Gastrocnemius medialis (tissue), 4 donors: ENCODE data around the gene CBY1. TPM values are rescaled to one million over a fixed set of nuclear protein-coding genes. Genes with fewer than 3 reads are reported as not detected.
A peak's percentile ranks its signal among the peaks of the same experiment; 100 is the strongest.

Experiments used
- ATAC-seq, 2 donors: fragments of 150-250 bp; one replicate each; pipeline ENCODE4 v1.9.1; 2016
- DNase-seq, 2 donors: peaks; one replicate each; pipeline ENCODE4 v3.0.0-alpha.2; 2019
- H3K27ac ChIP-seq, 4 donors: fragments of 200-600 bp; sonication (generic); 1 replicate in 1 of 4; 2 replicates in 3 of 4; pipeline ENCODE4 v1.5.1; 2016 to 2018; ENCODE audit warnings: mild to moderate bottlenecking in 2 of 4, moderate library complexity in 1 of 4
- H3K27me3 ChIP-seq, 3 donors: fragments of 200-600 bp; sonication (generic) in 2 of 3; 1 replicate in 1 of 3; 2 replicates in 2 of 3; pipeline versions ENCODE4 v1.5.1 to v1.6.0; 2016 to 2019; ENCODE audit warnings: mild to moderate bottlenecking in 1 of 3, moderate library complexity in 1 of 3
- H3K36me3 ChIP-seq, 2 donors: fragments of 200-600 bp; sonication (generic) in 1 of 2; one replicate each; pipeline ENCODE4 v1.5.1; 2017 to 2018
- H3K4me1 ChIP-seq, 2 donors: fragments of 200-600 bp; sonication (generic) in 1 of 2; one replicate each; pipeline ENCODE4 v1.5.1; 2016 to 2017; ENCODE audit warnings: mild to moderate bottlenecking in 2 of 2
- H3K4me3 ChIP-seq, 4 donors: fragments of 200-600 bp; sonication (generic) in 3 of 4; 1 replicate in 1 of 4; 2 replicates in 3 of 4; pipeline ENCODE4 v1.5.1; 2016 to 2019; ENCODE audit warnings: mild to moderate bottlenecking in 2 of 4
- H3K9me3 ChIP-seq, 3 donors: fragments of 200-600 bp; sonication (generic) in 2 of 3; 1 replicate in 1 of 3; 2 replicates in 2 of 3; pipeline ENCODE4 v1.5.1; 2016 to 2019
- CTCF ChIP-seq, 5 experiments: fragments of 450-650 bp in 3 of 5; fragments of 200-600 bp in 2 of 5; sonication (generic) in 2 of 5; IDR thresholded peaks in 4 of 5; conservative IDR thresholded peaks in 1 of 5; 1 replicate in 4 of 5; 2 replicates in 1 of 5; pipeline ENCODE4 v1.5.1; 2016 to 2019; ENCODE audit warnings: antibody characterized with exemption in 5 of 5, mild to moderate bottlenecking in 3 of 5, moderate library complexity in 3 of 5
- POLR2A ChIP-seq, 2 donors: fragments of 450-650 bp; IDR thresholded peaks; one replicate each; pipeline ENCODE4 v1.6.1; 2017; ENCODE audit warnings: antibody characterized with exemption in 2 of 2, mild to moderate bottlenecking in 2 of 2, moderate library complexity in 2 of 2
- in situ Hi-C, 4 donors: fragments of 200-750 bp; cut with MboI; loops; one replicate each; pipeline versions ENCODE4 v1.15.0 to v1.8.0; 2017; ENCODE audit warnings: low sequenced_read_pairs in 4 of 4
- intact Hi-C: fragments of 100-400 bp; cut with DNase I; formaldehyde crosslinking; loops from one replicate; pipeline ENCODE4 v1.15.1; 2023; ENCODE audit warnings: low total_unique reads
- total RNA-seq, 4 donors: library from RNA; depleted of rRNA; stranded (reverse); fragments of >200 nt; gene quantifications; one replicate each; pipeline versions ENCODE4 v1.1.0 to v1.2.3, GENCODE V29; 2016

Gene CBY1
- total RNA-seq, 4 donors from 2014 or later, result 8.0 to 15.7 (median 12.6) TPM

GRCh38 chr22:38709306-38709705 lies 52.9 kb downstream of the CBY1 start:
- in situ Hi-C loops, result no loop called here
- Histone ChIP-seq H3K27ac (peak overlapping the region in 3 of 4 donors; percentile 28 to 98 (median 96)), H3K4me1 (peaks cover 46% of the 10 kb centered on the region in 2 donors)

GRCh38 chr22:38710351-38710750 lies 53.9 kb downstream of the CBY1 start:
- DNase-seq, result no peak
- peak overlapping the region in 1 of 4 donors; percentile 96 for H3K27ac ChIP-seq
- no peak for ATAC-seq
- intact Hi-C loops (no loop called here), in situ Hi-C loops (no loop called here)
- TF ChIP-seq CTCF (IDR thresholded peaks at IDR 0.05 in 4 of 5, conservative IDR thresholded peaks at IDR 0.05 in 1 of 5), result no peak
- TF ChIP-seq POLR2A (IDR thresholded peaks at IDR 0.05), result no peak
- H3K9me3 ChIP-seq, result no peaks in the 10 kb centered on the region
- peaks cover 46 to 48% of the 10 kb centered on the region in 2 donors for H3K4me1 ChIP-seq
- H3K36me3 ChIP-seq, result peaks cover 0 to 9% of the 10 kb centered on the region in 2 donors
- H3K27me3 ChIP-seq, result no peaks in the 10 kb centered on the region
- no peak overlapping the region for H3K4me3 ChIP-seq

More at GRCh38 chr22:38709306-38709705, 52.9 kb downstream of the CBY1 start:
- ATAC-seq (no peak), DNase-seq (no peak)
- TF ChIP-seq CTCF (IDR thresholded peaks at IDR 0.05 in 4 of 5, conservative IDR thresholded peaks at IDR 0.05 in 1 of 5), result no peak
- no peak for TF ChIP-seq POLR2A (IDR thresholded peaks at IDR 0.05)
- intact Hi-C loops, result loop anchor here (5.0 to 10.0 kb wide), 4 partner anchors 163 to 645 kb away; partner anchors contain the start of genes CBX6 and CSNK1E
- Histone ChIP-seq H3K27me3 (no peaks in the 10 kb centered on the region), H3K9me3 (no peaks in the 10 kb centered on the region), H3K36me3 (peaks cover 0 to 9% of the 10 kb centered on the region in 2 donors), H3K4me3 (no peak overlapping the region)

- intact Hi-C loops, result no loop called here
- in situ Hi-C loops, result no loop called here
- peaks cover 0 to 9% of the 10 kb centered on the region in 2 donors for H3K36me3 ChIP-seq
- TF ChIP-seq CTCF (IDR thresholded peaks at IDR 0.05 in 4 of 5, conservative IDR thresholded peaks at IDR 0.05 in 1 of 5) (no peak), POLR2A (IDR thresholded peaks at IDR 0.05) (no peak)
- ATAC-seq (no peak), DNase-seq (no peak)
- no peaks in the 10 kb centered on the region for H3K9me3 ChIP-seq
- H3K27ac ChIP-seq, result no peak overlapping the region
- peaks cover 46 to 50% of the 10 kb centered on the region in 2 donors for H3K4me1 ChIP-seq
- no peaks in the 10 kb centered on the region for H3K27me3 ChIP-seq
- no peak overlapping the region for H3K4me3 ChIP-seq
Observed at GRCh38 chr22:38710866-38711265, 54.4 kb downstream of the CBY1 start.

GRCh38 chr22:38712486-38713207 lies 56.2 kb downstream of the CBY1 start:
- H3K4me1 ChIP-seq, result peaks cover 38 to 41% of the 10 kb centered on the region in 2 donors
- ATAC-seq (no peak), DNase-seq (no peak)
- in situ Hi-C loops (no loop called here), intact Hi-C loops (no loop called here)
- TF ChIP-seq CTCF (IDR thresholded peaks at IDR 0.05 in 4 of 5, conservative IDR thresholded peaks at IDR 0.05 in 1 of 5), result no peak
- no peaks in the 10 kb centered on the region for H3K27me3 ChIP-seq
- peaks cover 0 to 27% of the 10 kb centered on the region in 2 donors for H3K36me3 ChIP-seq
- peak overlapping the region in 2 of 4 donors; percentile 6 to 11 for H3K27ac ChIP-seq
- H3K9me3 ChIP-seq, result no peaks in the 10 kb centered on the region
- no peak overlapping the region for H3K4me3 ChIP-seq
